HuH-7.5 (cell line): Measurements from ENCODE around the gene HNMT.
"Not testable (repeated sequence)": the region's sequence is repeated elsewhere in the genome, so short reads cannot be mapped to it uniquely, and the experiment has no call there.

Source experiments
- DNase-seq: peaks from one replicate; pipeline ENCODE4 v3.0.0; 2011; ENCODE audit warnings: low spot score

HNMT gene

GRCh38 chr2:137946227-137946626, 18.0 kb upstream of the HNMT start:
- no peak for DNase-seq

DNA sequence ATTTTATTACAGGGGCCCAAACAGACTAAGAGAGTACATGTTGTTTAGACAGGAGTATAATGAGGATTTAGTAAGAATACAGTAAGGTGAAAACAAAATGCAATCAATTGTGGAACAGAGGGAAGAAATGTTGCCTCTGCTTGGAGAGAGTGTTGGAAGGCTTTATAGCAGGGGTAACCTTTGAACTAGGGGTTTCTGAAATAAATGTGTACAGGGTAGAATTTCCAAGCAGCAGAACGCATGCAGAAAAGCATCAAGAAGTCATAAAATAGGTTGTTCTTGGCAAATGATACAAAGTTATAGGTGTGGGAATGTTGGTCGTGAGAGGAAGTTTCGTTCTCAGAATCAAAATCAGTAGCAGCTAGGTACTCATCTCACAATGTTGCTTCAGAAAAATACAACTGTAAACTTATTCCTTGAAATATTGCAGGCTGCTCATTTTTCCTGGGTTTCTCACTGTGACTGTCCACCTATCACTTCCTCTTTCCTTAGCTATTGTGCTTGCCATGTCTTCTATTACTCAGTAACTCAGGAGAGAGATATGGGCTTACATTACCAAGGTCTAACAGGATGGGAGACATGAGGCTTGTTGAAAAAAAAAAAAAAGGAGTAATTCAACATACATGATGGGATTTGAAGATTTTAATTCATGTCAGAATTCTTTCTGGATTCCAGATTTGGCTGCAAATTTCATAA, 17.1 kb upstream of the HNMT start:
- no peak for DNase-seq

DNA sequence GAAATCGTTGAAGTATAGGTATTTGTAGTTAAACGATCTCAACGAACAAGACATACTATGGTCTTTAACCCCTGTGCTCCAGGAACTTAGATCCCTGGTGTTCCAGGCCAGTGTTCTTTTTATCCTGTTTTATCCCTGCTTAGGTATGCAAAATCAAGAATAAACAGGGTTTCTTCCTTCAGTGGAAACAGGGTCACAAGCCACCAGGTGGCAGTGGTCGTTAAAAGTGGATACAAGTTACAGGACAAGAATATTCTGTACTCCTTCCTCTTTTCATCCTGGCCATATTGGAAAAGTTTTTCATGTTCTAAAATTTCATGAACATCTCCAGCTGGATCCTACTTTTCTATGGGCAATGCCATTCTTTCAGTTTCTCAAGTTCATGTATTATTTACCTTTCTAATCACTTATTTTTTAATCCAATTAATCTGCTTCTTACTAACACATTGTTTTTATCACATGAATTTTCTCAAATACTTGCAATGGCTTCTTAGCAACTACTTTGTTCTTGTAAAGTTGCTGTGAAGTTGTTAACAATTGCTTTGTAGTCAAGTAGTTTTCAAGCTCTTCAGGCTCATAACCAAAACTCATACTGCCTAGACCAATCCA, 16.4 kb upstream of the HNMT start:
- no peak for DNase-seq

DNA sequence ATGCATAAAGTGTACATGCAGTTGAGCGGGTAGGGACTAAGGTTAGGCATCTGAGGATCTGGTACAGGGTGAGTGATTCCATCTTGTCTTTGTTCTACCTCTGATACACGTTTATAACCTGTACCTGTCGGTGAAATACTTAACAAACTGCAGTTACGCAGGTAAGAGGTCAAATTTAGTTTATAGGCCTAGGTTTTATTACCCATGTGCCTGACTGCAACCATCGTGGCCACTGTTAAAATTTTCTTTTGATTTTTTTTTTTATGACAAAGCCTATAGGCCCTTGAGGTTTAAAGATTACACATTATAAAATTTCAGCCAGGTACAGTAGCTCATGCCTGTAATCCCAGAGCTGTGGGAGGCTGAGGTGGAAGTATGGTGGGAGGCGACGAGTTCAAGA, 15.4 kb upstream of the HNMT start:
- no peak for DNase-seq

GRCh38 chr2:137950238-137950637, 14.0 kb upstream of the HNMT start:
- no peak for DNase-seq

- DNase-seq: no peak
These were observed 12.7 kb upstream of the HNMT start for GRCh38 chr2:137951586-137951985.

DNA sequence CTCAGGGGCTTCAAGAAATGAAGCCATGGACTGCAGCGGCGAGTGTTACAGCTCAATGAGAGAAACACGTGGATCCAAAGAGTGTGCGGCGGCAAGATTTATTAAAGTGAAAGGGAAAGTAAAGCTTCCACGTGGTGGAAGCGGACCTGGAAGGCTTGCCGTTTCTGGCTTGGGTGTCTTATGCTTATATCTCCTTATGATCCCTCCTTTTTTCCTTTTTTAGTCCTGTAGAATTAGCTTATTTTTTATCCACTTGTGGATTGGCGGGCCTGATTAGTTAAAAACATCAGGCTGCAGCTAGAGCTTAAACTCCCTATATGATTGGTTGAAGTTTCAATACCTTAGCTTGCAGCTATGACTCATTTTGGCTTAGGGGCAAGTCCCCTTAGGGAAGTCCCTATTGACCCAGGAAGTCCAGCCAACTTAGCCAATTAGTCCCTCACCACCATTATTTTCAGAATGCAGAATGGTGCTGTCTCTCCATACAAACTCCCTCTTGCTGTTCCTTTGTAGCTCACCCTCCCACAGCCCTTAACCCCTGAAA, 11.6 kb upstream of the HNMT start:
- no peak for DNase-seq

DNA sequence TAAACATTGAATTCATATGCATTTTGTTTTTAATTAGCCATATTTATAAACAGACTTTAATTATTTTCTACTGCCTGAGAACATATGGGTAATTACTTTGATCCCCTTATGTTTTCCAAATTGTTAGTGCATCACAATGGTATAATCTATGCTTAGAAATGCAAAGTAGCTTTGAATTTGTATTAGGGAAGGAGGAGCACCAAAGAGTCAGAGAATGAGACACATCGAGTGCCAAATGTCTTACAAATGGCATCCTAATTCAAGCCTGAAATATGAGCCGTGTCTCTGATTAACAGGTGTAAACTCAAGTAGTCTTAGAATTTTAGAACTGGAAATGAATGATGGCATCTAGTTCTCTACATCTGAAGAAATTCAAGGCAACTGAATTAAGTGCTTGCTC, 8.7 kb upstream of the HNMT start:
- DNase-seq: no peak

DNA sequence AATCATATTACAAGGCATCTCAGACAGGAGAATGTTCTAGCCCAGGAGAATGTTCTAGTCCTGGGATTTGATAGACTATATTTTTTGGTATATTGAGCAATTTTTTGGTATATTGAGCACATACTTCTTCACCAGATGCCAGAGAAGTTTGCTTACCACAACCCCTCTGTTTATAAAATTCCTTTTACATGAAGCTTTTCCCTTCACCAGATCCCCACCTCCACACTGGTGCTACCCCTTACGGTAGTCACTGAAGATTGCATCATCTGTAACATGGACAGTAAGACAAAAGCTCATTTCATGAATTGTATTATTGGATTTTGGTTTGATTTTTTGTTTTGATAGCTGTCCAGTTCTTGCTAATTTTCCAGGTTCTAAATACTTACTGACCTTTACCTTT, 7.2 kb upstream of the HNMT start:
- no peak for DNase-seq

DNA sequence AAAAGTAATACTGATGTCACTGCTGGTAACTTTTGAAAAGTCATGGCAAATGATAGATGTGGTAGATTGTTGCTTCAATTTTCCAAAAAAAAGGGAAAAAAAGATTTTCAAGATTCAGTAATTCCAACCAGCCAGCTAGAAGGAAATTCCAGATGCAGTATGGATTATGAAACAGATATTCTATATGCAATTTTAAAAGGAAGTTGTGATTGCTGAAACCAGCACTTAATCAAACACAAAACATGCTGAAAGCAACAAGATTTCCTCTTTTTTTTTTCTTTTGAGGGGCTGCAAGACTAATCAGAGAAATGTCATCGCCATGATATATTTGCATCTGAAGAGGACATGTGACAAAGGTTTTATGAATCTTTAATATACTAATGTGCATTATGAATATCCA, 5.1 kb upstream of the HNMT start:
- no peak for DNase-seq

DNA sequence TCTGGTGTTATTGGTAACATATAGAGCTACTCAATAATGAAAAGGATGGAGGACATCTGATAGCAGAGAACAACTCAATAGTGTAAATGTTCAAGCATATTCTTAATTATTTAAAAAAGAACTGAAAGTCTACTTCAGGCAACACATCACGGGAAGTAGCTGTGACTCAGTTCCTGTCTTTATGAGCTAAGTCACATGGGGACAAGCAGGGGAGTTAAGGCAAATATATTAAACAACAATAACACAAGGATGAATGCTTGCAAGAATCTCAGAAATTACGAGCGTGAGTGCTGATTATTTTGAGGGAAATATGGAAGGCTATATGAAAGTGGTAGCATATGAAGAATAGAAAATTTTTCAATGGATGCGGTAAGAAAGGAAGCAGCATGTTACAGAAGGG, 4.0 kb upstream of the HNMT start:
- no peak for DNase-seq

GRCh38 chr2:137961602-137962001, 2.7 kb upstream of the HNMT start:
- no peak for DNase-seq

DNA sequence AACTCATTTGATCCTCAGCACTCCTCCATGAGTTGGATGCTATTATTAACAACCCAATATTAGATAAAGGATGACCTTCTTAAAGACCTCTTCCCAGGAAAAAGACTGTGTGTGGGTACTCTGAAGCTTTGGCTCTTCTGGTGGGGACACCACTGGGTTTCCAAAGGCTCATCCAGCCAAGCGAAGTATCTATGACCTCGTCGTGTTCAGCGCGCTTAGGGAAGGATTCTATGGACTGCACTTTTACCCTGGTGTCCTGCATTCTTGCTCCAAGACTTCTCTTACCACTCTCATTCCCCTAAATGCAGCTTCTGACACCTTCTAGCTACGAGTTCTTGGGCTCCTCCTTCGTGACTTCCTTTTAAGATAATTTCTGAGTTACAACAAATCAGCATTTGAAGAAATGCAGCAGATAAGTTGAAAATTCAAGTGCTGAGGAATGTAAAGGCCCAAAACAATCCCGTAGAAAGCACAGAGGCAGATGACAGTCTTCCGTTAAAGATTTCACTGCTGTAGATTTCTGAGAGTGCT, 673 bp upstream of the HNMT start:
- DNase-seq: no peak

DNA sequence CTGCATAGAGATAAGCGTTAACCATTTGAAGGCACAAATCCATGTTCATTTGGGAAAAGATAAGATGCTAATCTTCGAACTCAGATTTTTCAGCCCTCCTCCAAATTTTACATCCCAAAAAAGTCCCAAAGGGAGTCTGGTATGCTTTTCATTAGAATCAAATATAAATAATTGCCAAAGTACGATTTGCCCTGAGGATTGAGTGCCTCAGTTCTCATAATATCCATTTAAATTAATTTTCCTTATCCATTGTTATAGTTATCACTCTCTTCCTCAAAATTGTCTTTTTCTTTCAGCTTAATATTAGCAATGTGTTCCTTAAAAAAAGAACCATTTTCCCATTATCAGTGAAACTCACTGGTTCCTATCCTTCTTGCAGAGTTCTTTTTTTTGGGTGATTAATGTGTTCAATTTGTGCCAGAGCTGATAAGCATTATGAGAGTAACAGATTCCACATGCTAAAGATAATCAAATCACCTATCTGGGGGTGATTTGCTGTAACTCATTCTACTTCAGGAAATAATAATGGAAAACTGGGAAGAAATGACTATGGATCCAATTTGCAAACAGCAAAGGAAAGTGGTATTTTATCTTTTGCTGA, 686 bp downstream of the HNMT start:
- DNase-seq: no peak

DNA sequence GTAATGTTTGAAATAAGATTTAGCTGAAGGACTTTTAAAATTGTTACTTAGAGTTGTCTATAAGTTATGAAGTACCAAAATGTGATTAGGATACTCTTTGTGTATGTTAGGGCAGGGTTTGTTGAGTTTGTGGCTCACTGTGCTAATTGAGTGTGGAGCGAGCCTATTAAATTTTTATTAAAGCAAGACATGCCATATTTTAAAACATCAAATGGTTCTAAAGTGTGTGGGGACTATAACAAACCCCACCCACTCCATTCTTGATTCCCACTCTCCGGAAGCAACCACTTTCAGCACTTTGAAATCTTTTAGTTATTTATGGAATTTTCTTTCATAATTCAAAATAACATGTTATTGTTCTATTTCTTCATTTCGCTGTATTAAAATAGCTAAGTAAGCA, 1.8 kb downstream of the HNMT start:
- DNase-seq: no peak

- no peak for DNase-seq
These were observed 2.8 kb downstream of the HNMT start for GRCh38 chr2:137967042-137967441.

DNA sequence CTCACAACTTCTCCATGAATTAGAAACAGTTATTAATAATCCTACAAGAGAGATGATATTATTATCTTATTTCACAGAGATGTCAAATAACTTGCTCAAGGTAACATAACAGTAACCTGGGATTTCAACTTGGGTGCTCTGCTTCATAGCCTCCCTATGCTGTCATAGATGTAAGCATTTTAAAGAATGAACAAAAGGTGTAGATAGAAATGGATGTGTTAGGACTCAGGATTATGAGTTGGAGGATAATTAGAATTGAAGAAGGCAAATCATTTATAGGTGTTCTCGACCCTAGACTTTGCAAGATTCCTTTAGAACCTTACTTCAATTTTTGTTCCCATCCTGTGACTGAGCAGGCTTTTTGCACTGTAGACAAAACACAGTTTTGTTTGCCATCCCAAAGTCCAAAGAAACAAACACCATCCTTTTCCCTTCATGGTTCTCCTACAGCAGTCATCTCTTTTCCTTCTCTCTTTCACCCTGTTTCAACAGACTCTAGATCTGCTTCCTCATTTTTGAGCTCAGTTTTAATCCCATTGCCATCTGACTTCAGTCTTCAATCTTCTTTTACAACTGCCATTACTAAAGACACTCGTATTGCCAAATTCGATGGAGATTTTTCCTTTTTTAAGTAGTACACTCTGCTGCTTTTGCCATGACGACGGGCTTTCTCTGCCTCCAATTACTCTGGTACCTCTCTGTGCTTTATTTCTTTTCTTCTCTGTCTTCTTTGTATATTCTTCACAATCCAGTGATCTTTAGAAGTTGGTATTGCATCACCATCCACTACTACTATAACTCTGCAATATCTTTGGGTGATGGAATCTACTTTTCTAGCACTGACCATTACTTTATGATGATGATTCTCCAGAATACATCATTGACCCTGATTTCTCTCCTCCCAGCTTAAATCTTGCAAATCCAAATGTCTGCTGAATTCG, 4.5 kb downstream of the HNMT start:
- DNase-seq: no peak

- DNase-seq: no peak
These were observed 5.1 kb downstream of the HNMT start for GRCh38 chr2:137969418-137969765.

- no peak for DNase-seq
These were observed 5.6 kb downstream of the HNMT start for GRCh38 chr2:137969876-137970275.

- DNase-seq: not testable (repeated sequence)
These were observed 7.0 kb downstream of the HNMT start for GRCh38 chr2:137971259-137971658.

GRCh38 chr2:137973280-137973679, 9.0 kb downstream of the HNMT start:
- DNase-seq: no peak
